SHP77 (cell line): ENCODE data around the gene PRMT9.

ENCODE experiments used
- DNase-seq, 2 experiments: peaks; one replicate each; lab custom pipeline; 2025; lab: John Stamatoyannopoulos, UW

Gene PRMT9

GRCh38 chr4:147678796-147679549 lies 5.0 kb downstream of the PRMT9 start:
- no peak for DNase-seq

GRCh38 chr4:147678106-147678505 lies 5.9 kb downstream of the PRMT9 start:
- no peak for DNase-seq

DNA sequence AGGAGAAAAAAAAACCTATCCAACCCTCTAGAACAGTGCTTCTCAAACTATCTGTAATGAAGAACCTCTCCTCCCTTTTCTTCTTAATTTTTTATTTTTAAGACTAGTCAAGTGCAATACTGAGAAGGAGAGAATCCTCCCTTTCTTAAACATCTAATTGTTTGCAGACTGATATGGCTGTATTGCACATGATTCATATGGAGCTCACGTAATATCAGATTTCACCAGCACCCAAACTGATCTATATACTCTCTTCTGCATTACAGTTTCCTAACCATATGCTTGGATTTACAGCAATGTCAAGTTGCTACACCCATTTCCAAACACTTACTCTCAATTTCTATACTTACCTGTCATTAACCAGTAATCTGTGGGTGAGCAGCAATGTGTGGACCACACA lies 9.5 kb downstream of the PRMT9 start:
- DNase-seq = no peak

DNA sequence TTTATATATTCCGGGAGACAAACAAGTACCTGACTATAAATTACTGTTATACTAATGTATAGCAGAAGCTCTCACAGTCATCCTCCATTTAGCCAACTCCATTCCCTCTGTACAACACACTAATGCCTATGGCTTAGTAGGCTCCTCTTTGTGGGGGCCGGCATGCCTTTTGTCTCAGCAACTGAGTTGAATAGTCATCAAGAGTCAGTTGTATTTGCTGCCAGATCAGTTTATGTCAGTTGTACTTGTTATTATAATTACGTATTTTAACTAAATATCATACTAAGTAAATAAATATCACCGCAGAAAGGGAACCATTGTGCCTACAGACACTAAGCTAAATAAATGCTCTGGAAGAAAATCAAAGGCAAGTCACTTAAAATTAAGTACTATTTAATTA lies 9.9 kb downstream of the PRMT9 start:
- no peak for DNase-seq

GRCh38 chr4:147658501-147658900 lies 25.5 kb downstream of the PRMT9 start:
- no peak for DNase-seq

DNA sequence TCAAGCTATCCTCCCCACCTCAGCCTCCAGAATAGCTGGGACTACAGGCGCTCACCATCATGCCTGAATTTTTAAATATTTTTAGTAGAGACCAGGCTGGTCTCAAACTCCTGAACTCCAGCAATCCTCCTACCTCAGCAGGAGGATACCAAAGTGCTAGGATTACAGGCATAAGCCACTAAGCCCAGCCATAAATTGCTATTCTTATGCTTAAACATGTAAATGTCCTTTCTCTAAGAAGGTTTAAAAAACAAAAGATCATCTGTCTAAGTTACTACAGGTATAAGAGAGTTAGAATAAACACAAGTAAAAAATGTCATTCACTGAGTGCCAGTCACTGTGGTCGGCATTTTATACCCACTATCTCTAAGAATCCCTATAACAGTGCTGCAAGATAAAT lies 28.3 kb downstream of the PRMT9 start:
- no peak for DNase-seq

DNA sequence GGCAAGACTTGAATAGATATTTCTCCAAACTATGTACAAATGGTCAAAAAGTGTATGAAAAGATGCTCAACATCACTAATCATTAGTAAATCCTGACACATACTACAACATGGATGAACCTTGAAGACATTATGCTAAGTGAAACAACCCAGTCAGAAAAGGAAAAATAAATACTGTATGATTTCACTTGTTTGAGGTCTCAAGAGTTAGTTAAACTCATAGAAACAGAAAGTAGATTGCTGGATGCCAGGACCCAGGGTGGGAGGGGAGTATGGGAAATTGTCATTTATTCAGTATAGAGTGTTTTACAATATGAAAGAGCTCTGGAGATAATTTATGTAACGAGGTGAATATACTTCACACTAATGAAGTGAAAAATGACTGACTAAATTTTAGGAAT lies 32.4 kb downstream of the PRMT9 start:
- DNase-seq = no peak

GRCh38 chr4:147648656-147649055 lies 35.3 kb downstream of the PRMT9 start:
- DNase-seq = no peak

DNA sequence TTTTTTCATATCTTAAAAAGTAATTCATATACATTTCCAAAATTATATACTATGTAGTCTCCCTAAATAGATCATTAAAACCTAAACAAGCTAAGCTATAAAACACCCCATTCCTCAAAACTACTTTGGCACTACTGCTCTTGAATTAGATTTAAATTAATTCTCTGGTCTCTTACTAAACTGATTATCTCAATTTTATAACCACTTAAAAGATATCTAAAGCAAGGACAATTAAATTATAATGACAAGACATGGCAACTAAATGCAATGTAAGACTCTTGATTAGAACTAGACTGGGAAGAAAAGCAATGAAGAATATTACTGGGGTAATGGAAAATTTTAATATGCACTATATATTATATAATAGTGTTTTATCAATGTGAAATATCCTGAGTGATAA lies 38.9 kb downstream of the PRMT9 start:
- DNase-seq = no peak

GRCh38 chr4:147644471-147644870 lies 39.5 kb downstream of the PRMT9 start:
- DNase-seq = no peak

GRCh38 chr4:147643616-147644015 lies 40.3 kb downstream of the PRMT9 start:
- no peak for DNase-seq

GRCh38 chr4:147640331-147640730 lies 43.6 kb downstream of the PRMT9 start:
- no peak for DNase-seq

- DNase-seq = no peak
Measured at GRCh38 chr4:147639388-147639787, 44.6 kb downstream of the PRMT9 start.

DNA sequence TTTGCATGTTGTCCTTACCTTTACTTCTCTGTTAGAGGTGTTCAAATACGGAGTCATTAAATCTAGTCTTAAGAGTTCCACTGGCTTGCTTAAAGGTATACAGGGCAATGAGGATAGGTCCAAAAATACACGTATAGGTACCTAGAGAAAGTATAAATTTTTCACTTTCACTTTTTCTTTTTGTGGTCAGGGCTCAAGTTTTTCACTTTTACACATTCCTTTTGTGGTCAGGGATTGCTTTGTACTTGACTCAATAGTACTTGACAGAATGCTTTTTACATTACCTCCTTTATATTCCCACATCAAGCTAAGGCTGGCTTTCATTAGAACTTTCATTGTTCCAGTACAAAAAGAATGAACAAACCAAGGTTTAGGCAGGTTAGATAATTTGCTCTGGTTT lies 45.0 kb downstream of the PRMT9 start:
- no peak for DNase-seq

DNA sequence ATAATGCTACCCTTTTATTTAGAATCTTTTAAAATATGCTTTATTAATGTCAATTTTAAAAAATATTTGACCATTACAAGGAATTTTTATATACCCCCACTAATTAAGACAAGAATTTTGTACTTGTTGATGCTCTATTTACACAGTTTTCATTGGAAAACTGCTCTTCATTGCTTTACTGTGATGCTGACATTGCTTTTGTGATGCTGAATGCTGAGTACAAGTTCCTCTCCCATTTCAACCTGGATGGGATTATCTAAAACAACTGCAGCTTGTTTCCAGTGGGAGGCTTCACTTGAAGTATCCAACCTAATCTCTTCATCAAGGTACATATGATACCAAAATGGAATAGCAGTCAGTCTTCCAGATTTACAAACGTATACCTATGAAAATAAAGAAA lies 45.6 kb downstream of the PRMT9 start:
- DNase-seq = no peak

GRCh38 chr4:147635348-147635747 lies 48.6 kb downstream of the PRMT9 start:
- no peak for DNase-seq

GRCh38 chr4:147633643-147634042 lies 50.3 kb downstream of the PRMT9 start:
- DNase-seq = no peak

DNA sequence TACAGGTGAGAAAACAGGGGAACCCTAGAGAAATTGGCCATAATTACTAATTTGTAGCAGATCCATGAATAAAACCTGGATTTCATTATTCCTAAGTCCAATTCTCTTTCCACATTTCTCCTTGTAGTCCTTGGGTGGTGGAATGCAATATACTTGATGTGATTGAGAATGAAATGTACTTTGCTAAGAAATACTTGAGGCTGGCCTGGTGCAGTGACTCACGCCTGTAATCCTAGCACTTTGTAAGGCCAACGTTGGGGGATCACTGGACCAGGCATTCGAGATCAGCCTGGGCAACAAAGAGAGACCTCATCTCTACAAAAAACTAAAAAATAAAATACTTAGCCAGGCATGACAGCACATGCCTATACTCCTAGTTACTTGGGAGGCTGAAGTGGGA lies 50.9 kb downstream of the PRMT9 start:
- DNase-seq = no peak

DNA sequence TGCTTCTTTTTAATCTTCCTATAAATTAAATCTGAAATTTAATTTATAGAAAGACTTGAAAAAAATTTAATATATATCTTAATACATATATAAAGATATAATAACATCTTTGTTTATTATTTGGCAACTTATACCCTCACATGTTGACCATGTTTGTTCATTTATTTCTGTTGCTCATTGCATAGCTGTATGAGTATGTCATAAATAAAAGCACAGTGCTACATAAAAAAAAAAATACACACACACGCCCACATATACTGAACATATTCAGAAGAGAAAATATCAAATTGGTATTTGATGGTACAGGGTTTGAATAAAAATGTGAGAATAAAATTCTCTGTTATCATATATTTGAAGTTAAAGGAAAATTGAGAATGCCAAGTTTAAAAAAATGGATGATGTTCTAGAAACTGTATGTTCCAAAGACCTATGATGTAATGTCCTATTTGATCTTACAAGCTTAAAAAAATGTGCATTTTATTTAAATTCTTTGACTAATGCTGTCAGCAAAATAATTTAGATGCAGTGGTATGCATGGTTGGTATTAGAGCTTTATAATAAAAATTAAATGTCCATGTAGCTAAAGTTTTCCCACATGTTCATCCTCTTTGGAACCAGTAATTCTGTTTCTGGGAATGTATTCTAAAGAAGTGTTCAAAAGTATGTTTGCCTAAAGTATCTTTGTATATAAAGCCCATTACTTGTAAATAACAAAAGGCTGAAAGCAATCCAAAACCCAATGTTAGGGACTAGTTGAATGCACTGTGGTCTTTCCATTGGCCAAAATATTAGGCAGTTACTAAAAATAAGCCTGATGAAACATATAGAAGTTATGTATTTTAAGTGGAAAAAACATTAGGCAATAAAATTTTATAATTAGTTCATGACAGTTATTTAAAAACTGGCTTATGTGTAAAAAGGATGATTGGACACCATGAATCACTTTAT lies 53.9 kb downstream of the PRMT9 start:
- DNase-seq = no peak

DNA sequence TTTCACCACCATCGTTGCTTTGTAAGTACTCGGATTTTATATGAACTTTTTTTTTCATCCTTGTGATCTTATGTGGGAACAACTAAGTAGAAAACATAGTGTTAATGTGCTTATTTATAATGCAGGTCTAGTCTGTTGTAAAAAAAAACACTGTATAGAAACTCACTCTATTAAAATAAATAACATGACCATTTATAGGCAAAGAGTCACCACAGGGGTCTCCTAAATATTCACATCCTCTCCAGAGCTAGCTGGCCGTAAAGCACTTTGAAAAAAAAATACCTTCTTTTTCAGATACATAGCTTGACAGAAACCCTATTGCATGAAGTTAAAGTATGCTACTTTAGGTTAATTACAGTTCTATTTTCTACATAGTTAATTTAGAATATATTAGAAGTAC lies 55.5 kb downstream of the PRMT9 start:
- DNase-seq = no peak

DNA sequence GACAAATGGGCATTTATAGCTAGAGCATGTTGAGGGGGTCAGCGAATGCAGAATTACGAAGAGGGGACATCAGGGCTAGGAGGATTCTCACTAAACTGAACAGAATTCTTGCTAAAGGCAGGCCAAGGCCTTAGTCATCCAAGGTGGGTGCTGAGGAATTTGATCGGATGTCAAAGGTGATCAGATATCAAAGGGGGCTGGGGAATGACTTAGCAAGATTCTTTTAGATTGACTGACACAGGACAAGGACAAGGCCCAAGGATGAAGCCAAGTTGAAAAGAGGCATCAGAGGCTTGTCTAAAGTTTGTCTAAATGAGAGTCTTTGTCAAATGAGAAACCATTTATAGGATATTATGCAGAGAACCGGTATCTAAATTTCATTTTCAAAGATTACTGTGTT lies 57.1 kb downstream of the PRMT9 start:
- no peak for DNase-seq

- no peak for DNase-seq
Measured at GRCh38 chr4:147625733-147626132, 58.2 kb downstream of the PRMT9 start.

GRCh38 chr4:147620315-147620714 lies 63.6 kb downstream of the PRMT9 start:
- DNase-seq = no peak
